Renal cortex interstitium (tissue), 11 donors: Measurements from ENCODE around the gene BHMT2. TPM values are rescaled to one million over a fixed set of nuclear protein-coding genes. Genes with fewer than 3 reads are reported as not detected.

Source experiments
- DNase-seq, 11 donors: peaks; one replicate each; pipeline ENCODE4 v3.0.0-alpha.2; 2013; ENCODE audit warnings: low read depth in 9 of 11, low spot score in 4 of 11; ENCODE audit errors: extremely low read depth in 1 of 11
- polyA plus RNA-seq, 3 donors: library from polyadenylated mRNA; unstranded; fragments of 120-200 nt; gene quantifications; one replicate each; pipeline ENCODE4 v1.2.1, GENCODE V29; 2013; ENCODE audit not compliant: insufficient read length in 3 of 3

Gene BHMT2
- polyA plus RNA-seq, 3 donors = 38.7 to 91.7 (median 42.3) TPM

GRCh38 chr5:79047199-79047598, 22.4 kb upstream of the BHMT2 start:
- DNase-seq = no peak

DNA sequence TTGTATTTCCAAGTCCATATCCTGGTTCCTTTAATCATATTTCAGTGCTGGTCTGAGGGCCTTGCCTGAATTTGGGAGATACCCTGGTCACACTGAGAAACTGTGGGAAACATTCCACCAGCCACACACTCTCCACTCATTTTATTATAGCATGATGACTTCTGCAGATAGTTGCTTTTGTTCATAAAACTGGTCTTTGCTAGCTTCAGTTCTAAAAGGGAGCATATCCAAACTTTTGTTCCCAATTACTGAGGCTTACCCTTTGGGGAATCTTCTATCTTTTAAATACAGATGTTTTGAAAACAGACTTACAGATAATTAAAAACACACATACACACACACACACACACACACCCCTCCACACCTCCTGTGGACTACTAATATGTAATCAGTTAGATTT, 21.1 kb upstream of the BHMT2 start:
- no peak for DNase-seq

DNA sequence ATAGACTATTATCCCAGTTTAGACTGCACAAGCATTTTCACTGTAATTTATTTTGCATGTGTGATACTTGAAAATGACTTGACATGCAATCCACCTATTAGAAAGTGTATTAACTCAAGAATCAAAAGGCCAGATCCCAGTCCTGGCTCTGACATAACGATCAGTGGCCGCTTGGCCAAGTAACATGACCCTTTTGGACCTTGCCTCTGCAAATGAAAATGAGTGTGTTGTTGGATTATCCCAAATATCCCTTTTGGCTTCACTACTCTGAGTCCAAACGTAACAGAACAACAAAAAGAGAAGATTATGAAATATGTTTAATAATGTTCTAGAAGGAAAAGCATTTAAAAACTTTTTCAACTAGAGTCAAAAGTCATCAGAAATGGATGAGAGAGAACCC, 19.1 kb upstream of the BHMT2 start:
- DNase-seq = no peak

DNA sequence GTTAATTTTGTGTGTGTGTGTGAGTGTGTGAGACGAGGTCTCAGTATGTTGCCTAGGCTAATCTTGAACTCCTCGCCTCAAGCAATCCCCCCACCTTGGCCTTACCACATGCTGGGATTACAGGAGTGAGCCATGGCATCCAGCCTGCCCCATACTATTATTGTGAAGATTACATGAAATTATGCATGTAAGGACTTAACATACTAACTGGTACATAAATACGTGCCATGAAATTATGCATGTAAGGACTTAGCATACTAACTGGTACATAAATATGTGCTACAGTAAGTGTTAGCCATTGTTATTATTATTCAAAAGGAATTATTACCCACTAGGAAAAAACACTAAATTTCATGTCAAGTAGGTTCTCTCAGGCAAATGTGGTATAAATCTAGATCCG, 16.2 kb upstream of the BHMT2 start:
- no peak for DNase-seq

GRCh38 chr5:79055017-79055416, 14.6 kb upstream of the BHMT2 start:
- no peak for DNase-seq

- no peak for DNase-seq
Observed at GRCh38 chr5:79056847-79057246, 12.7 kb upstream of the BHMT2 start.

DNA sequence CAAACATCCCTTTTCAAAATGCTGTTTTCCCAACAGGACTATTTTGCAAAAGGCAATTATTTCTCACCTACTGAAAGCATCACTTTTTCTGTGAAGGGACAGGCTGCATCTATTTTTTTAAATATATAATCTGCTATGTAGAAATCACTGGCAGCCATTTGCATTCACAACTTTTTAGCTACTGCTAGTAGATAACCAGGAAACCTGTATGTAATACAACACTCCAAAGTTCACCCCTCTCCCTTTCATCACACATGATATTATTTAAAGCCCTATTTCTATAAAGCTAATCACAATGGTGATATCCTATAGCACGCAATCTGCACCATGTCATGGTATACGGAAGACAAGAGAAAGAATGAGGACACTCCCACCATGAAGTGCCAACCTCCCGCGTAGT, 9.9 kb upstream of the BHMT2 start:
- no peak for DNase-seq

DNA sequence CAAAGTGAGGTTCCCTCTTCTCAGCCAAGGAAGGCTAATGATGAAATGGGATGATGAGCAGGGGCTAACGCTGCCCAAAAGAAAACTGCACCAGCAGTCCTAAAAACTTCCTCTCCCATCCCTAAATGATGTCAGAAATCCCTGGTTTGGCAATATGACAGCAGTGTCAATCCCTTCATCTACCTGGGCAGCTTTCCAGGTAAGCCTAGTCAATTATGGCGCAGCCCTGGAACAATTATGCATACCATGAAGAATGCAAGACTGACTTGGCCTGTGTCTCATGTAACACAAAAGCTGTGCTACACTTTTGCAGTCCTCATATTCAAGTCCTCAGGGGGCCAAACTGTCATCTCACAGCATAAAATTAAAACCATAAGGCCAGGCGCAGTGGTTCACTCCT, 7.1 kb upstream of the BHMT2 start:
- DNase-seq = no peak

- peak in 5 of 11 donors; percentile 13 to 34 (median 27) for DNase-seq
Observed at GRCh38 chr5:79070350-79070667, 742 bp downstream of the BHMT2 start.

- DNase-seq = no peak
Observed at GRCh38 chr5:79074641-79075040, 5.1 kb downstream of the BHMT2 start.

- no peak for DNase-seq
Observed at GRCh38 chr5:79075646-79076426, 6.3 kb downstream of the BHMT2 start.

DNA sequence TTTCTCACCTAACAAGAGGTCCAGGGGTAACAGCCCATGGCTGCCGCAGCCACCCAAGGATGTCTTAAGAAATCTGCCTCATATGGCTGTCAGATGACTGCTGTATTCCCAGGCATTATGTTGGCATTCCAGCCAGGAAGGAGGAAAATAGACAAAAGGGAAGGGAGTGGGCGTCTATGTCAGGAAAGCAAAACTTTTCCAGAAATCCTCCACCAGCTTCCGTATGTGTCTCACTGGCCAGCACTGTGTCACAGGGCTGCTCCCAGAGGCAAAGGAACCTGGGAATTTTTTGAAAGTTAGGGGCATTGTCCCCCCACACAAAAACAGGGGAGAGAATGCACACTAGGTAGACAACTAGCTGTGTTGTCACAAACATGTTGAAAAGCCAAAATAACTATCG, 7.3 kb downstream of the BHMT2 start:
- no peak for DNase-seq

- DNase-seq = peak in 1 of 11 donors; percentile 8
Observed at GRCh38 chr5:79077680-79078365, 8.3 kb downstream of the BHMT2 start.

- DNase-seq = no peak
Observed at GRCh38 chr5:79080804-79081203, 11.2 kb downstream of the BHMT2 start.

DNA sequence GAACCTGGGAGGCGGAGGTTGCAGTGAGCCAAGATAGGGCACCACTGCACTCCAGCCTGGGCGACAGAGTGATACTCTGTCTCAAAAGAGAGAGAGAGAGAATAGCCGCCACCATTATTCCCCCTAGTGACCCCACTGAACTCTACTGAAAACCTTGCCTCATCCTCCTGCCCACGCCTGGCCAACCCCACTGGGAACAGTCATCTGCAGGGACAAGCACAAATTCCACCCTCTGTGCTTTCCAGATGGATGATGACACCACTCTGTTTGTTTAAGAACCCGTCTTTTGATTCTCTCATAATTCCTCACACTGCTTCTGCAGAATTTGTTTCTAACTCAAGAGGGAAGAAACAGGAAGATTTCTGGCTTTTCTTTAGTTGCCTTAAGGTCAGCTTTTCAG, 12.2 kb downstream of the BHMT2 start:
- DNase-seq = no peak

GRCh38 chr5:79086116-79086515, 16.5 kb downstream of the BHMT2 start:
- no peak for DNase-seq

GRCh38 chr5:79088507-79088906, 18.9 kb downstream of the BHMT2 start:
- no peak for DNase-seq

GRCh38 chr5:79091064-79091463, 21.5 kb downstream of the BHMT2 start:
- no peak for DNase-seq

DNA sequence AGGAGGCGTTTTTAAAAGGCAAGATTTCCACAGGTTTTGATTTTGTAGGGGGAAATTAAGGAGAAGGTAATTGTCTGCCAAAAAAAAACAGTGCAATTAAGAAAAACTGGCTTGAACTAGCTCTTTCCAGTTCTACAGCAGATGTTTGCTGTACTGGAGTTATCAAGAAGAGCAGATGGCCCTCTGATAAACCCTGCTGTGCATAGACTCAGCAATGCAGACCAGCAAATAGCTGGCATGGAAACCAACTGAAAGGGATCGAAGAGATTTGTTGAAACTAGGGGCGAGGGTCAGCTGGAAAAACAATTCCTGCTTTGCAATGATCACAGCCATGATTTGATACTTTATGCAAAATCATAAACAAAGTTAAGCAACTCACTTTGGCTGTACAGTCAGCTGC, 24.2 kb downstream of the BHMT2 start:
- no peak for DNase-seq

DNA sequence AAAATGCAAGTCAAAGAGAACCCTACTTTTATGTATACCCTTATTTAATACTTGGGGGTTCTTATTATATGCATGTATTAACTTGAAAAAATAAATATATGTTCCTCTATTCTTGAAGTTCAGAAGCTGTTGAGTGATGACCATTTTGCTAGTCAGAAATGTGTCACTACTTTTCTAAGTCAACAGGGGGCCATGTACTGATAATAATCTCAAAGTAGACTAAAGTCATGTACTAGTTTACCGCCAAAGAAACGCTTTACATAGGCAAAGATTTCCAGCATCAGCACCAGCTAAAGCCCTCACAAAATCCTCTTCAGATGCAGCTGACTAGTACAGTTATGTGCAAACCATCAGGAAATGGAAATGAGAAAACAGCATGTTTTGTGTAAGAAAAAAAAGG, 36.3 kb downstream of the BHMT2 start:
- DNase-seq = no peak
